Measurements from ENCODE around the gene PDZK1IP1.
"Not testable (repeated sequence)": the region's sequence is repeated elsewhere in the genome, so short reads cannot be mapped to it uniquely, and the experiment has no call there.

The PDZK1IP1 gene

GRCh38 chr1:47209725-47210325, 20.0 kb upstream of the PDZK1IP1 start:
- Histone ChIP-seq H3K4me3 (ENCODE audit: low read depth, low read length) (no peak overlapping the region), H3K27ac (ENCODE audit: low read depth, low read length) (no peak overlapping the region), H3K9ac (ENCODE audit: low read length) (no peak overlapping the region), H3K36me3 (ENCODE audit: control insufficient read depth, insufficient read depth, low read length) (no peaks in the 10 kb centered on the region), H3K9me3 (ENCODE audit: control insufficient read depth, insufficient read depth, low read depth, low read length) (peaks cover 5% of the 10 kb centered on the region; the same call in 1 of the 2 replicates), H3K4me1 (ENCODE audit: control insufficient read depth, insufficient read depth, low read length) (peaks cover 18% of the 10 kb centered on the region), H3K27me3 (ENCODE audit: control insufficient read depth, insufficient read depth, low read length) (peaks cover 80% of the 10 kb centered on the region)

GRCh38 chr1:47209091-47209490, 19.3 kb upstream of the PDZK1IP1 start:
- no peaks in the 10 kb centered on the region for H3K36me3 ChIP-seq (ENCODE audit: control insufficient read depth, insufficient read depth, low read length)
- H3K9ac ChIP-seq (ENCODE audit: low read length), result no peak overlapping the region
- H3K4me1 ChIP-seq (ENCODE audit: control insufficient read depth, insufficient read depth, low read length), result peaks cover 18% of the 10 kb centered on the region
- peaks cover 5% of the 10 kb centered on the region; the same call in 1 of the 2 replicates for H3K9me3 ChIP-seq (ENCODE audit: control insufficient read depth, insufficient read depth, low read depth, low read length)
- H3K27ac ChIP-seq (ENCODE audit: low read depth, low read length), result no peak overlapping the region
- H3K4me3 ChIP-seq (ENCODE audit: low read depth, low read length), result peak overlapping the region; percentile 48
- peaks cover 73% of the 10 kb centered on the region for H3K27me3 ChIP-seq (ENCODE audit: control insufficient read depth, insufficient read depth, low read length)

- Histone ChIP-seq H3K27ac (ENCODE audit: low read depth, low read length) (no peak overlapping the region), H3K27me3 (ENCODE audit: control insufficient read depth, insufficient read depth, low read length) (peaks cover 66% of the 10 kb centered on the region), H3K4me1 (ENCODE audit: control insufficient read depth, insufficient read depth, low read length) (peaks cover 18% of the 10 kb centered on the region), H3K9me3 (ENCODE audit: control insufficient read depth, insufficient read depth, low read depth, low read length) (peaks cover 5% of the 10 kb centered on the region; the same call in 1 of the 2 replicates), H3K4me3 (ENCODE audit: low read depth, low read length) (peak overlapping the region; percentile 48), H3K36me3 (ENCODE audit: control insufficient read depth, insufficient read depth, low read length) (no peaks in the 10 kb centered on the region), H3K9ac (ENCODE audit: low read length) (peak overlapping the region; percentile 20)
These were observed 18.6 kb upstream of the PDZK1IP1 start for GRCh38 chr1:47208374-47208850.

- Histone ChIP-seq H3K9me3 (ENCODE audit: control insufficient read depth, insufficient read depth, low read depth, low read length) (peaks cover 5% of the 10 kb centered on the region; the same call in 1 of the 2 replicates), H3K27me3 (ENCODE audit: control insufficient read depth, insufficient read depth, low read length) (peaks cover 62% of the 10 kb centered on the region), H3K36me3 (ENCODE audit: control insufficient read depth, insufficient read depth, low read length) (no peaks in the 10 kb centered on the region), H3K9ac (ENCODE audit: low read length) (no peak overlapping the region), H3K27ac (ENCODE audit: low read depth, low read length) (no peak overlapping the region), H3K4me1 (ENCODE audit: control insufficient read depth, insufficient read depth, low read length) (peaks cover 18% of the 10 kb centered on the region), H3K4me3 (ENCODE audit: low read depth, low read length) (peak overlapping the region; percentile 48)
These were observed 18.1 kb upstream of the PDZK1IP1 start for GRCh38 chr1:47207803-47208373.

DNA sequence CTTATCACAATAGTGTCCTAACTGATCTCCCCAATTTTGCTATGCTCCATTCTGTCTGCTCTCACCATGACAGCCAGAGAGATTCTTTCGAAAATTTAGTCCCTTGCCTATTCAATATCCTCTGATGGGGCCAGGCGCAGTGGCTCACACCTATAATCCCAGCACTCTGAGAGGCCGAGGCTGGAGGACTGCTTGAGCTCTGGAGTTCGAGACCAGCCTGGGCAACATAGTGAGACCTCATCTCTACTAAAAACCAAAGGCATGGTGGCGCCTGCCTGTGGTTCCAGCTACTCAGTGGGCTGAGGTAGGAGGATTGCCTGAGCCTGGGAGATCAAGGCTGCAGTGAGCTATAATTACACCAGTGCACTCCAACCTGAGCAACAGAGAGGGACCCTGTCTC, 16.1 kb upstream of the PDZK1IP1 start:
- H3K27ac ChIP-seq (ENCODE audit: low read depth, low read length), result no peak overlapping the region
- H3K27me3 ChIP-seq (ENCODE audit: control insufficient read depth, insufficient read depth, low read length), result peaks cover 52% of the 10 kb centered on the region
- no peaks in the 10 kb centered on the region for H3K36me3 ChIP-seq (ENCODE audit: control insufficient read depth, insufficient read depth, low read length)
- H3K9ac ChIP-seq (ENCODE audit: low read length), result no peak overlapping the region
- H3K9me3 ChIP-seq (ENCODE audit: control insufficient read depth, insufficient read depth, low read depth, low read length), result peaks cover 5% of the 10 kb centered on the region; the same call in 1 of the 2 replicates
- H3K4me3 ChIP-seq (ENCODE audit: low read depth, low read length), result no peak overlapping the region
- H3K4me1 ChIP-seq (ENCODE audit: control insufficient read depth, insufficient read depth, low read length), result peaks cover 18% of the 10 kb centered on the region

GRCh38 chr1:47203504-47203903, 13.7 kb upstream of the PDZK1IP1 start:
- H3K36me3 ChIP-seq (ENCODE audit: control insufficient read depth, insufficient read depth, low read length); H3K27ac ChIP-seq (ENCODE audit: low read depth, low read length); H3K9ac ChIP-seq (ENCODE audit: low read length); H3K4me3 ChIP-seq (ENCODE audit: low read depth, low read length); H3K4me1 ChIP-seq (ENCODE audit: control insufficient read depth, insufficient read depth, low read length); H3K9me3 ChIP-seq (ENCODE audit: control insufficient read depth, insufficient read depth, low read depth, low read length): not testable (repeated sequence)
- H3K27me3 ChIP-seq (ENCODE audit: control insufficient read depth, insufficient read depth, low read length), result peaks cover 47% of the 10 kb centered on the region

- Histone ChIP-seq H3K27ac (ENCODE audit: low read depth, low read length) (no peak overlapping the region), H3K36me3 (ENCODE audit: control insufficient read depth, insufficient read depth, low read length) (no peaks in the 10 kb centered on the region), H3K27me3 (ENCODE audit: control insufficient read depth, insufficient read depth, low read length) (peaks cover 44% of the 10 kb centered on the region), H3K9ac (ENCODE audit: low read length) (no peak overlapping the region), H3K4me1 (ENCODE audit: control insufficient read depth, insufficient read depth, low read length) (no peaks in the 10 kb centered on the region), H3K9me3 (ENCODE audit: control insufficient read depth, insufficient read depth, low read depth, low read length) (no peaks in the 10 kb centered on the region), H3K4me3 (ENCODE audit: low read depth, low read length) (no peak overlapping the region)
These were observed 11.3 kb upstream of the PDZK1IP1 start for GRCh38 chr1:47201179-47201578.

GRCh38 chr1:47198214-47198613, 8.4 kb upstream of the PDZK1IP1 start:
- Histone ChIP-seq H3K4me3 (ENCODE audit: low read depth, low read length) (no peak overlapping the region), H3K27me3 (ENCODE audit: control insufficient read depth, insufficient read depth, low read length) (peaks cover 54% of the 10 kb centered on the region), H3K36me3 (ENCODE audit: control insufficient read depth, insufficient read depth, low read length) (no peaks in the 10 kb centered on the region), H3K4me1 (ENCODE audit: control insufficient read depth, insufficient read depth, low read length) (0 out of 2 replicates have a peak, but pooled peaks cover under 1% of the 10 kb centered on the region), H3K9me3 (ENCODE audit: control insufficient read depth, insufficient read depth, low read depth, low read length) (no peaks in the 10 kb centered on the region), H3K27ac (ENCODE audit: low read depth, low read length) (no peak overlapping the region), H3K9ac (ENCODE audit: low read length) (no peak overlapping the region)

GRCh38 chr1:47196622-47197021, 6.8 kb upstream of the PDZK1IP1 start:
- no peak overlapping the region for H3K27ac ChIP-seq (ENCODE audit: low read depth, low read length)
- no peak overlapping the region for H3K4me3 ChIP-seq (ENCODE audit: low read depth, low read length)
- H3K4me1 ChIP-seq (ENCODE audit: control insufficient read depth, insufficient read depth, low read length), result peaks cover 15% of the 10 kb centered on the region
- H3K36me3 ChIP-seq (ENCODE audit: control insufficient read depth, insufficient read depth, low read length), result no peaks in the 10 kb centered on the region
- H3K9ac ChIP-seq (ENCODE audit: low read length), result no peak overlapping the region
- no peaks in the 10 kb centered on the region for H3K9me3 ChIP-seq (ENCODE audit: control insufficient read depth, insufficient read depth, low read depth, low read length)
- H3K27me3 ChIP-seq (ENCODE audit: control insufficient read depth, insufficient read depth, low read length), result peaks cover 56% of the 10 kb centered on the region

DNA sequence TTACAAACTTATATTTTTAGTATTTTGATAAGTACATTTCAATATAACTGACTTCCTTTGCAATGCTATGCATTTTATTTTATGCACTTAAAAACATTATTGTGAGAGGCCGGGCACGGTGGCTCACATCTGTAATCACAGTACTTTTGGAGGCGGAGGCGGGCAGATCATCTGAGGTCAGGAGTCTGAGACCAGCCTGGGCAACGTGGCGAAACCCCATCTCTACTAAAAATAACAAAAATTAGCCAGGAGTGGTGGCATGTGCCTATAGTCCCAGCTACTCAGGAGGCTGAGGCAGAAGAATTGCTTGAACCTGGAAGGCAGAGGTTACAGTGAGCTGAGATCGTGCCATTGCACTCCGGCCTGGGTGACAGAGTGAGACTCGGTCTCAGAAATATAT, 6.1 kb upstream of the PDZK1IP1 start:
- H3K36me3 ChIP-seq (ENCODE audit: control insufficient read depth, insufficient read depth, low read length); H3K9me3 ChIP-seq (ENCODE audit: control insufficient read depth, insufficient read depth, low read depth, low read length); H3K9ac ChIP-seq (ENCODE audit: low read length); H3K4me3 ChIP-seq (ENCODE audit: low read depth, low read length); H3K27ac ChIP-seq (ENCODE audit: low read depth, low read length): not testable (repeated sequence)
- peaks cover 18% of the 10 kb centered on the region for H3K4me1 ChIP-seq (ENCODE audit: control insufficient read depth, insufficient read depth, low read length)
- peaks cover 51% of the 10 kb centered on the region for H3K27me3 ChIP-seq (ENCODE audit: control insufficient read depth, insufficient read depth, low read length)

DNA sequence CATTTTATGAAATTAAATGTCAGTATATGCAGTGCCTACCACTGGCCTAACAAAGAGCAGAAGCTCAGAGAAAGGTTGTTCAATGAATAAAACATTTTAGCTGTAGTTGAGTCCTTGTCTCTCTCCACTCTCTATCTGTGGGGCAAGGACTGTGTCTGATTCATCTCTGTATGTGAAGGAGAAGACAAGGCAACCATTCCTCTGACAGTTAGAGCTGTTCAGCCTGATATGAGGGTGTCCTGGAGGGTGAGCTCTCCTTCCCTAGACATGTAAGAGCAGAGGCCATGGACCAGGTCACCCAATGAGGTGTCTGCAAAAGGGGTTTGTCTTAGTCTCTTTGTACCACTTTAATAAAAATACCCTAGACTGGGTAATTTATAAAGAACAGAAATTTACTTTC, 4.5 kb upstream of the PDZK1IP1 start:
- no peak overlapping the region for H3K9ac ChIP-seq (ENCODE audit: low read length)
- H3K4me1 ChIP-seq (ENCODE audit: control insufficient read depth, insufficient read depth, low read length), result peaks cover 27% of the 10 kb centered on the region
- H3K4me3 ChIP-seq (ENCODE audit: low read depth, low read length), result no peak overlapping the region

More for the DNA sequence above, 4.5 kb upstream of the PDZK1IP1 start:
- Histone ChIP-seq H3K27me3 (ENCODE audit: control insufficient read depth, insufficient read depth, low read length) (peaks cover 46% of the 10 kb centered on the region), H3K9me3 (ENCODE audit: control insufficient read depth, insufficient read depth, low read depth, low read length) (no peaks in the 10 kb centered on the region), H3K27ac (ENCODE audit: low read depth, low read length) (no peak overlapping the region), H3K36me3 (ENCODE audit: control insufficient read depth, insufficient read depth, low read length) (no peaks in the 10 kb centered on the region)
